Ectodermal cell (in vitro differentiated cells): ENCODE data around the gene RSPH1.

Experiments
- H3K27ac ChIP-seq: 2 replicates; pipeline ENCODE4 v1.7.0; 2013; ENCODE audit warnings: mild to moderate bottlenecking, low read depth, low read length; ENCODE audit not compliant: insufficient read depth, poor library complexity, severe bottlenecking
- H3K27me3 ChIP-seq: 2 replicates; pipeline ENCODE4 v1.7.0; 2013; ENCODE audit warnings: mild to moderate bottlenecking, low read length; ENCODE audit not compliant: insufficient read depth, control insufficient read depth, poor library complexity, severe bottlenecking
- H3K36me3 ChIP-seq: one replicate; pipeline ENCODE4 v1.7.0; 2013; ENCODE audit warnings: low read length; ENCODE audit not compliant: control insufficient read depth, insufficient read depth
- H3K4me1 ChIP-seq: one replicate; pipeline ENCODE4 v1.7.0; 2013; ENCODE audit warnings: low read length; ENCODE audit not compliant: control insufficient read depth, insufficient read depth
- H3K4me3 ChIP-seq: 2 replicates; pipeline ENCODE4 v1.7.0; 2013; ENCODE audit warnings: low read depth, low read length, control low read depth; ENCODE audit not compliant: insufficient read depth
- H3K9me3 ChIP-seq: 2 replicates; pipeline ENCODE4 v1.7.0; 2013; ENCODE audit warnings: mild to moderate bottlenecking, low read length, moderate library complexity; ENCODE audit not compliant: control insufficient read depth
- WGBS, 2 experiments: methylation state at CpG; one replicate each; pipeline ENCODE4 v1.1.7; 2013; ENCODE audit warnings: missing lambda C conversion rate in 2 of 2; 5-methylcytosine and 5-hydroxymethylcytosine counted together

The RSPH1 gene

DNA sequence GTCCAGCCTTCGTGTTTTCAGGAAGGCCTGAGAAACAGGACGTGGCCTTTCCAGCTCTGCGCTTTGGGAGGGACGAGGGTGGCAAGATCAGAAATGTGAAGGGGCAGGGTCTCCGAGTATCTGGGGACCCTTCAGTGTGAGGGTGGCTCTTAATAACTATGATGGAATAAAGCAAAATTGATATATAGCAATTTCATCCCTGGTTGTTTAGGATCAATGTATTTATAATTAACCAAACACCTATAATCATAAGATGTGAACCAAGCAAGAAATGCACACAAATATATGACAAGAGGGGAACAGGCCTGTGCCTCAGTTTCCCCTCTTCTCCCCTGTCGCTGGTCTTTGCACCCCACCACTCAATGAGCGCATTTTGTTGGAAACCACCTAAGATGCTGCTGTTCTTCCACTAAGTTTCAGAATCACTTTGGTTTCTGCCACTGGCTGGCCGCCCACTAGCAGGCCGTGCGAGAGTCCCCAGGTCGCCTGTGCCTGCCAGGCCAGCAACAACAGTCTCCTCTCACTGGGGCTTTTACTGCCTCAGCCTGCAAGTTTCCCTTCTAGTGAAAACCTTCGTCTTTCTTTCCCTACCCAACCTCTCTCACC is 55.7 kb downstream of the RSPH1 start:
- no peaks in the 10 kb centered on the region for H3K27me3 ChIP-seq
- H3K4me3 ChIP-seq = no peak overlapping the region
- no peaks in the 10 kb centered on the region for H3K36me3 ChIP-seq
- WGBS, 2 experiments = 91 to 93% methylated on average over 12 of the region's 12 CpGs
- no peaks in the 10 kb centered on the region for H3K9me3 ChIP-seq
- H3K27ac ChIP-seq = no peak overlapping the region
- H3K4me1 ChIP-seq = no peaks in the 10 kb centered on the region

DNA sequence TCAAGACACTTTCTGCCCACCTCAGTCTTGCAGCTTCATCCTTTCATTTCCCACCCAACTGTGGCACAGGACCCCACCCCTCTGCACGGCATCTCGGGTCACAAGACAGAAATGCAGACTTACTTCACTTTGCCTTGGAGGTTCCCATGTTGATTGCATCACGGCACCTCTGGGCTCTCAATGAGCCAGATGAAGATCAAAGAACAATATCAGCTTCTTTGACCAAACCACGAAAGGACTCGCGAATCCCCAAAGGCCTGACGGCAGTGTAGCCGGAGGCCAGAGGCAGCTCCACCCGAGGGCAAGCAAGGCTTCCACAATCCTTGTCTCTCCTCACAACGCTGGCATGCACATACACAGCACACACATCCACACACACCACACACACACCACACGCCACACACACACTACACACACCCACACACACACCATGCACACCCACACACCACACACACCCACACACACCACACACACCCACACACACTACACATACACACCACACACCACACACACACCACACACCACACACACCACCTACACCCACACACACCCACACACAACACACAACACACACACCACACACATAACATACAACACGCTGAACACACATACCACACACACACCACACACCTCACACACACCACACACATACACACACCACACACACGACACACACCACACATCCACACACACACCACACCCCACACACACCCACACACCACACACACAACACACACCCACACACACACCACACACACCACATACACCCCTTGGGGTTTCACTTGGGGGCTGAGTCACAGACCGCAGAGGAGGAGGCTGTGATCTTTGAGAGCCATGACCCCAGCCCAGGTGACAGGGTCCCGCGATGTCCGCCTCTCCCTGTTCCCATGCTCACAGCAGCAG is 56.5 kb downstream of the RSPH1 start:
- no peak overlapping the region for H3K27ac ChIP-seq
- no peaks in the 10 kb centered on the region for H3K27me3 ChIP-seq
- WGBS, 2 experiments = 84 to 92% methylated on average over 17 of the region's 17 CpGs
- H3K4me1 ChIP-seq = no peaks in the 10 kb centered on the region
- no peak overlapping the region for H3K4me3 ChIP-seq
- no peaks in the 10 kb centered on the region for H3K9me3 ChIP-seq
- H3K36me3 ChIP-seq = no peaks in the 10 kb centered on the region

DNA sequence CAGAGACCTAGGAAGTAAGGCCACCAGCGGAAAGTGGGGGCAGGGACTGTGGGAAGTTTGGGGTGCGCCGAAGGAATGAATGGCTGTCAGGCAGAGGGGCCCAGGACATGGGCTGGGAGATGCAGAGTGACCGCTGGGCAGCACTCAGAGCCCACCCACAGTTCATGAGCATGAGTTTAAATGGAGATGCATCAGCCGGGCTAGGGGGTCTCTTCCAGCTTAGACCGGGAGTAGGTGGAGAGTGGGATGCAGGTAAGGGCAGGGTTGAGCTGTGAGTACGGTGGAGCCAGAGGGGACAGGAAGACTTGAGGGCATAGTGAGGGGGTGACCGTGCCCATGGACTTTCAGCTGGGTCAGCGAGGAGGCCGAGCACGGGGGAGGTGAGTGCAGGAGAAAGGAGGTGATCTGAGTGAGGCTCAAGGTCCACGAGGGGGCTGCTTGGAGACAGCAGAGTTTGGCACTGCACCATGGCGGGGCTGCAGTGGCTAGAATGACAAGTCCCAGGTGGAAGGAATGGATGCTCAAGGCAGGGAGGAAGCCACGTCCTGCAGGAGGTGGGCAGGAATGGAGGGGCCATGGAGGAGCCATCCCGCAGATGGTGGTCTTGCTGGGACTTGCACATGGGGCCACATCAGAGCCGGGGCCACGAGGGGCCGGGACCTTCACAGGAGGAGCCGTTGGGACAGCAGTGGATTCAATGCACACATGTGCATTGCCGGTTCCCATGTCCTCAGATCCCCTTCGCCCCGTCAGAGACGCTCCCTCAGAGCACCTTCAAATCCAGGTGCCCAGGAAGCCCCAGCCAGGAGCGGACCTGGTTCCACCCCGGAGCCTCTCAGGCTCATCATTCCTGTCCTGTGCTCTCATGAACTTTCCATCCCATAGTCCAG is 57.5 kb downstream of the RSPH1 start:
- Histone ChIP-seq H3K4me3 (no peak overlapping the region), H3K36me3 (no peaks in the 10 kb centered on the region)
- 86% methylated on average over 25 of the region's 25 CpGs for WGBS, 2 experiments

DNA sequence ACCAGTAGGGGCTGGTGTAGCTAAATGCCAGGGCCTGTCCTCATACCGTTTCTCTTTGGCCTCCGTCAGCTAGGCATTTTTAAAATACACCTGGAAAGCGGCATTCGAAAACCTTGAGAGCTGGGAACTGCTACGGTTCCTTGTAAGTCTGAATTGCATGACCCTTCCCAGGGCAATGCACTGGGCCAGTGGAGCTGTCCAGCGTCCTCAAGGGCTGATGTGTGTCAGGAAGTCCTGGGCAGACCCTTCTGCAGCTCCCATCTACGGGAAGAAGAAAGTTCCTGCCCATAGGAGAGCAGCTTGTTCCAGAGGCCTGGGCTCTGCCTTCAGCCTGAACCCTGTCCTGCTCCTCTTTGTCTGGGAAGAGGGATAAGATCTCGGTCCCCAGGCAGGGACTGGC is 58.2 kb downstream of the RSPH1 start:
- Histone ChIP-seq H3K9me3 (no peaks in the 10 kb centered on the region), H3K27ac (no peak overlapping the region), H3K4me3 (no peak overlapping the region), H3K36me3 (no peaks in the 10 kb centered on the region), H3K27me3 (no peaks in the 10 kb centered on the region), H3K4me1 (no peaks in the 10 kb centered on the region)
- 61 to 63% methylated on average over 8 of the region's 8 CpGs for WGBS, 2 experiments

More for the DNA sequence above, 57.5 kb downstream of the RSPH1 start:
- H3K4me1 ChIP-seq = no peaks in the 10 kb centered on the region
- no peak overlapping the region for H3K27ac ChIP-seq
- H3K27me3 ChIP-seq = no peaks in the 10 kb centered on the region
- no peaks in the 10 kb centered on the region for H3K9me3 ChIP-seq

DNA sequence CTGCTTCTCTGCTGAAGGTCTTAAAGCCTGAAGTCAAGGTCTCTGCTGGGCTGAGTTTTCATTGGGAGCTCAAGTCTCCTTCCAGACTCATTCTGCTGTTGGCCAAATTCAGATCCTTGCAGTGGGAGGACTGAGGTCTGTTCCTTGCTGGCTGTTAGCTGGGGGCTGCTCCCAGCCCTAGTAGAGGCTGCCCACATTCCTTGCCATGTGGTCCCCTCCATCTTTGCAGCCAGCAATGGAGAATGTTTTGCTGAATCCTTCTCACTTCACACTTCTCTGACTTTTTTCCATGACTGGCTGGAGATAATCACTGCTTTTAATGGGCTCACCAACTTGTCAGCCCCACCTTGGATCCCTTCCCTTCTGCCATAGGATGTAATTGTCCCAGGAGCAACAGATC is 59.1 kb downstream of the RSPH1 start:
- Histone ChIP-seq H3K9me3 (no peaks in the 10 kb centered on the region), H3K4me1 (no peaks in the 10 kb centered on the region), H3K27ac (no peak overlapping the region), H3K36me3 (no peaks in the 10 kb centered on the region), H3K4me3 (no peak overlapping the region), H3K27me3 (no peaks in the 10 kb centered on the region)

DNA sequence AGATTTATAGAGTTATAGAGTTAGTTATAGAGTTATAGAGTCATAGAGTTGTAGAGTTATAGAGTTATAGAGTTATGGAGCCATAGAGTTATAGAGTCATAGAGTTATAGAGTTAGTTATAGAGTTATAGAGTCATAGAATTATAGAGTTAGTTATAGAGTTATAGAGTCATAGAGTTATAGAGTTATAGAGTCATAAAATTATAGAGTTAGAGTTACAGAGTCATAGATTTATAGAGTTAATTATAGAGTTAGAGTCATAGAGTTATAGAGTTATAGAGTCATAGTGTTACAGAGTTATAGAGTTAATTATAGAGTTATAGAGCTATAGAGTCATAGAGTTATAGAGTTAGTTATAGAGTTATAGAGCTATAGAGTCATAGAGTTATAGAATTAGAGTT is 60.2 kb downstream of the RSPH1 start:
- no peaks in the 10 kb centered on the region for H3K27me3 ChIP-seq
- H3K4me3 ChIP-seq = no peak overlapping the region
- no peaks in the 10 kb centered on the region for H3K36me3 ChIP-seq
- no peaks in the 10 kb centered on the region for H3K4me1 ChIP-seq
- H3K9me3 ChIP-seq = no peaks in the 10 kb centered on the region
- no peak overlapping the region for H3K27ac ChIP-seq

DNA sequence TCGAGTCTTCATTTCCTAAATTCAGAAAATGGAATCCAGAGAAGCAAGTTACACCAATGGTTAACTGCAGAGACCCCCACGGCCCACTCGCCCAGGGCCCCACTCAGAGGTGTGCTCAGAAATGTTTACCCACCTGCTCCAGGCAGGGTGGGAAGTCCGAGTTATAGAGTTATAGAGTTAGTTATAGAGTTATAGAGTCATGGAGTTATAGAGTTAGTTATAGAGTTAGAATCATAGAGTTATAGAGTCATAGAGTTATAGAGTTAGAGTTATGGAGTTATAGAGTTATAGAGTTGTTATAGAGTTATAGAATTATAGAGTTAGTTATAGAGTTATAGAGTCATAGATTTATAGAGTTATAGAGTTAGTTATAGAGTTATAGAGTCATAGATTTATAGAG is 60.6 kb downstream of the RSPH1 start:
- Histone ChIP-seq H3K9me3 (no peaks in the 10 kb centered on the region), H3K27me3 (no peaks in the 10 kb centered on the region), H3K4me3 (no peak overlapping the region), H3K36me3 (no peaks in the 10 kb centered on the region), H3K4me1 (no peaks in the 10 kb centered on the region), H3K27ac (no peak overlapping the region)
- WGBS, 2 experiments = 79 to 81% methylated on average over 4 of the region's 4 CpGs

DNA sequence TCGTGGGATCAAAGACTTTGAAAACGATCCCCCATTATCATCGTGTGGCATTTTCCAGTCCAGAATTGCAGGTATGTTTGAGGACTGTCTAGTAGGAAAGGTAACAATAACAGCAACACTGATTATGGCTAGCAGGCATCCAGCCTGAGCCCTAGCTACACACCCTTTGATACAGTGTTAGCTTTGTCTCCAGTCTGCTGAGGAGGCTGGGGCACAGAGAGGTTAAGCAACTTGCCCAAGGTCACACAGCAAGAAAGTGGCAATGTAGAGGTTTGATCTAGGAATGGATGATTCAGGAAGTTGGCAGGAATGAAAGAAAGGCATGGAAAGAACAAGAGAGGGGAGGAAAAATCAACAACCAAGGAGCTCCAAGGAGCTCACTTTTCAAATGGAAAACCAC is 61.1 kb downstream of the RSPH1 start:
- H3K4me3 ChIP-seq = no peak overlapping the region
- H3K4me1 ChIP-seq = no peaks in the 10 kb centered on the region
- 88 to 95% methylated on average over 3 of the region's 3 CpGs for WGBS, 2 experiments
- H3K36me3 ChIP-seq = no peaks in the 10 kb centered on the region
- no peak overlapping the region for H3K27ac ChIP-seq
- no peaks in the 10 kb centered on the region for H3K9me3 ChIP-seq
- no peaks in the 10 kb centered on the region for H3K27me3 ChIP-seq

DNA sequence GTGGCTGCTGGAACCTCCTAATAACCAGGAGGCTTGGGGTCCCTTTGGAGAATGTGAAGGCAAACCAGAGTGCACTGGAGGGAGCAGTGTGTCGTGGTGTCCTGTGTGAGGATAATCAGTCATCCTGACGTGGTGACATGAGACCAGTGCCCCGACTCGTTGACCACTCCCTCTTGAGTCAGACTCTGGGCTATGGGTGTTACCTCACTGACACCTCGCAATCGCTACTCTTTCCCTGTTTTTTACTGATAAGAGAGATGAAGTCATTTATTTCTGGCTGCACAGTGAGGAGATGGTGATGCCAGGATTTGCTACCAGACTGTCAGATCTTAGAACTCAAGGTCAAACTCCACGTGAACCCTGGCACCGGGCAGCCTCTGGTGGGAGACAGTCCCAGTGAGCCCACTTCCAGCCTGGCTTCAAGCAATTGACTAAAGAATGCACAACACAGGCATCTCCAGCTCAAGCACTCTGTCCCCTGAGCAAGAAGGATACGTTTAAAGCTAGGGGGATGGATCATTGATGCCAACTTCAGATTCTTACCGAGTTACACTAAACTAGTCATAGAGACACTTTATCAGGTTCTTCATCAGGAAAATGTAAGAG is 62.0 kb downstream of the RSPH1 start:
- WGBS, 2 experiments = 87 to 89% methylated on average over 10 of the region's 10 CpGs
- no peaks in the 10 kb centered on the region for H3K27me3 ChIP-seq
- H3K9me3 ChIP-seq = no peaks in the 10 kb centered on the region
- no peaks in the 10 kb centered on the region for H3K4me1 ChIP-seq
- H3K27ac ChIP-seq = no peak overlapping the region
- no peak overlapping the region for H3K4me3 ChIP-seq
- no peaks in the 10 kb centered on the region for H3K36me3 ChIP-seq

DNA sequence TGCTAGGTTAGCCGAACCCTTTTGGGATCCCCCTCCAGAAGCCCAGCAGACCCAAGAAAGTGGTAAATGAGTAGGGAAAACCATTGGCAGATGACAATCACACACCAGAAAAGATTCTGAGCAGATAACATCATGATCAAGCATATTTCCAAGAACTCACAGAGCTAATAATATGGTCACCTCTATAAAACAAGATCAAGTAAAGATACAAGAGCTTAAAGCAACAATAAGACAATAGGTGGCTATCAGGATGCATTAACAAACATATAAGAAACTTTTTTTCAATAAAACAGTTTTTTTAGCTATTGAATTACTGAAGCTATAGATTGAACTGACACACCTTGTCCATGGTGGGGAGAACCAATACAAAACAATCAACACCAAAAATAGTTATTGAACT is 63.3 kb downstream of the RSPH1 start:
- Histone ChIP-seq H3K36me3 (no peaks in the 10 kb centered on the region), H3K27ac (no peak overlapping the region), H3K4me1 (no peaks in the 10 kb centered on the region), H3K9me3 (no peaks in the 10 kb centered on the region), H3K27me3 (no peaks in the 10 kb centered on the region), H3K4me3 (no peak overlapping the region)
- 93 to 100% methylated on average over 1 of the region's 1 CpG for WGBS, 2 experiments
